Duodenal mucosa (tissue), 2 donors: Measurements from ENCODE around the gene GNB5.

Source experiments
- H3K27ac ChIP-seq: one replicate; pipeline ENCODE4 v1.7.0; 2013; ENCODE audit warnings: low read depth, low read length
- H3K27me3 ChIP-seq, 2 donors: one replicate each; pipeline ENCODE4 v1.7.0; 2013; ENCODE audit warnings: low read length in 2 of 2, control low read depth in 1 of 2; ENCODE audit not compliant: insufficient read depth in 2 of 2, control insufficient read depth in 1 of 2
- H3K36me3 ChIP-seq, 2 donors: one replicate each; pipeline ENCODE4 v1.7.0; 2013; ENCODE audit warnings: low read length in 2 of 2, control low read depth in 1 of 2; ENCODE audit not compliant: insufficient read depth in 2 of 2, control insufficient read depth in 1 of 2
- H3K4me1 ChIP-seq, 2 donors: one replicate each; pipeline ENCODE4 v1.7.0; 2013; ENCODE audit warnings: low read length in 2 of 2, control low read depth in 1 of 2; ENCODE audit not compliant: insufficient read depth in 2 of 2, control insufficient read depth in 1 of 2
- H3K4me3 ChIP-seq, 2 donors: one replicate each; pipeline ENCODE4 v1.7.0; 2013; ENCODE audit warnings: low read length in 2 of 2, low read depth in 1 of 2
- H3K9ac ChIP-seq, 2 donors: one replicate each; pipeline ENCODE4 v1.7.0; 2013; ENCODE audit warnings: low read length in 2 of 2, low read depth in 1 of 2
- H3K9me3 ChIP-seq, 2 donors: one replicate each; pipeline ENCODE4 v1.7.0; 2013; ENCODE audit warnings: low read length in 2 of 2, control low read depth in 1 of 2; ENCODE audit not compliant: control insufficient read depth in 1 of 2

Gene GNB5

GRCh38 chr15:52068004-52068615, 123.1 kb downstream of the GNB5 start:
- no peaks in the 10 kb centered on the region for H3K9me3 ChIP-seq
- peaks cover 6 to 7% of the 10 kb centered on the region in 2 donors for H3K36me3 ChIP-seq
- no peak overlapping the region for H3K9ac ChIP-seq
- peaks cover 35 to 43% of the 10 kb centered on the region in 2 donors for H3K4me1 ChIP-seq
- no peak overlapping the region for H3K27ac ChIP-seq
- no peaks in the 10 kb centered on the region for H3K27me3 ChIP-seq
- H3K4me3 ChIP-seq: no peak overlapping the region

DNA sequence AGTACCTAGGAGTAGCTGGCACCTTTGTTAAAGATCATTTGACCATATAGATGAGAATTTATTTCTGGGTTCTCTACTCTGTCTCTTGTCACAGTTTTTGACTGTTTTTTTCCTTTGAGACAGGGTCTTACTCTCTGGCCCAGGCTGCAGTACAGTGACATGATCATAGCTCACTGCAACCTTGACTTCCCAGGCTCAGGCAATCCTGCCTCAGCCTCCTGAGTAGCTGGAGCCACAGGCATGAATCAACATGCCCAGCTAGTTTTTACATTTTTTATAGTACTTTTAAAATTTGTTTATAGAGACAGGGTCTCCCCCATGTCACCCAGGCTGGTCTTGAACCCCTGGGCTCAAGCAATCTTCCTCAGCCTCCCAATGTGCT, 123.7 kb downstream of the GNB5 start:
- Histone ChIP-seq H3K27ac (no peak overlapping the region), H3K27me3 (no peaks in the 10 kb centered on the region), H3K36me3 (peaks cover 7 to 13% of the 10 kb centered on the region in 2 donors), H3K4me1 (peaks cover 35 to 43% of the 10 kb centered on the region in 2 donors), H3K4me3 (no peak overlapping the region), H3K9me3 (no peaks in the 10 kb centered on the region), H3K9ac (no peak overlapping the region)

GRCh38 chr15:52066842-52067544, 124.2 kb downstream of the GNB5 start:
- H3K4me3 ChIP-seq: no peak overlapping the region
- H3K9ac ChIP-seq: no peak overlapping the region
- no peak overlapping the region for H3K27ac ChIP-seq
- peaks cover 35 to 40% of the 10 kb centered on the region in 2 donors for H3K4me1 ChIP-seq
- H3K36me3 ChIP-seq: peaks cover 7 to 18% of the 10 kb centered on the region in 2 donors
- H3K9me3 ChIP-seq: no peaks in the 10 kb centered on the region
- H3K27me3 ChIP-seq: no peaks in the 10 kb centered on the region
